HEK293T (cell line): ENCODE data around the gene CPT1C.

Experiments
- FOXM1 ChIP-seq: fragments of 450-650 bp; IDR thresholded peaks from 2 replicates; pipeline ENCODE4 v1.6.1; 2017; ENCODE audit warnings: mild to moderate bottlenecking, borderline replicate concordance
- NFRKB ChIP-seq: fragments of 450-650 bp; IDR thresholded peaks from 2 replicates; pipeline ENCODE4 v1.6.1; 2016; ENCODE audit warnings: mild to moderate bottlenecking, moderate library complexity
- SP1 ChIP-seq: fragments of 450-650 bp; IDR thresholded peaks from 2 replicates; pipeline ENCODE4 v1.6.1; 2017
- SUZ12 ChIP-seq: fragments of 450-650 bp; IDR thresholded peaks from 2 replicates; pipeline ENCODE4 v1.6.1; 2016; ENCODE audit warnings: mild to moderate bottlenecking
- TARDBP ChIP-seq: fragments of 450-650 bp; IDR thresholded peaks from 2 replicates; pipeline ENCODE4 v1.6.1; 2016
- ZNF384 ChIP-seq: fragments of 450-650 bp; IDR thresholded peaks from 2 replicates; pipeline ENCODE4 v1.6.1; 2016
- TF ChIP-seq, protein P1 (sequence below): fragments of 450-650 bp; IDR thresholded peaks from 2 replicates; pipeline ENCODE4 v1.6.1; 2016

DNA sequence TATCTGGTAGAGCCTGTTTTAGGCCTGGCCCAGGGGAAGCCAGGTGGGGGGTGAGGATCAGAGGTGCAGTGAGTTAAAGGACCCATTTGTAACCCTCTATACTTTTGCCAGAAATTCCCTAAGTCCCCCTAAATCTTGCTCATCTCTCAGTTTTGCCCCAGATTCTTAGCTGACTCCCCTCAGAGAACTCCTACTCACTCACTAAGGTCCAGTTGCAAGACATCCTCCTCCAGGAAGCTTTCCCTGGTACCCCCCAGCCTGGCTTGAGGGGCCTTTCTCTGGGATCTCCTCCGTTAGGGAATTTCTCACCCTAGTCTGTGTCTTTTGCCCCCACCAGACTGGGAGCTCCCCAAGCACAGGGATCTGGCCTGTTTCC, 70.3 kb downstream of the CPT1C start:
- TF ChIP-seq, protein P1, sequence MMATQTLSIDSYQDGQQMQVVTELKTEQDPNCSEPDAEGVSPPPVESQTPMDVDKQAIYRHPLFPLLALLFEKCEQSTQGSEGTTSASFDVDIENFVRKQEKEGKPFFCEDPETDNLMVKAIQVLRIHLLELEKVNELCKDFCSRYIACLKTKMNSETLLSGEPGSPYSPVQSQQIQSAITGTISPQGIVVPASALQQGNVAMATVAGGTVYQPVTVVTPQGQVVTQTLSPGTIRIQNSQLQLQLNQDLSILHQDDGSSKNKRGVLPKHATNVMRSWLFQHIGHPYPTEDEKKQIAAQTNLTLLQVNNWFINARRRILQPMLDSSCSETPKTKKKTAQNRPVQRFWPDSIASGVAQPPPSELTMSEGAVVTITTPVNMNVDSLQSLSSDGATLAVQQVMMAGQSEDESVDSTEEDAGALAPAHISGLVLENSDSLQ, result no peak
- TF ChIP-seq ZNF384 (no peak), SP1 (no peak), NFRKB (no peak), SUZ12 (no peak), TARDBP (no peak), FOXM1 (no peak)
